Keratinocyte (primary cell): ENCODE measurements around the gene KRT40. TPM values are rescaled to one million over a fixed set of nuclear protein-coding genes. Genes with fewer than 3 reads are reported as not detected.

Experiments
- DNase-seq: peaks from one replicate; pipeline ENCODE4 v3.0.0-alpha.2; 2011; ENCODE audit warnings: low read depth, missing footprints, low spot score
- FAIRE-seq: peaks from 2 replicates; lab custom pipeline; 2011; peaks lifted over from hg19 to GRCh38; lab: Jason Lieb, UNC
- H2AFZ ChIP-seq: 2 replicates; pipeline ENCODE4 v1.6.0; 2012; ENCODE audit warnings: low read length, control low read depth, inconsistent platforms; ENCODE audit not compliant: control insufficient read depth
- H3K27ac ChIP-seq: 2 replicates; pipeline ENCODE4 v1.5.1; 2011; ENCODE audit warnings: low read length; ENCODE audit not compliant: control insufficient read depth, insufficient read depth
- H3K27me3 ChIP-seq: 3 replicates; pipeline ENCODE4 v1.6.0; 2011; ENCODE audit warnings: low read length; ENCODE audit not compliant: control insufficient read depth, insufficient read depth; ENCODE audit errors: extremely low read depth
- H3K36me3 ChIP-seq, 2 experiments: 2 replicates in 1 of 2; 3 replicates in 1 of 2; pipeline ENCODE4 v1.5.1; 2011; ENCODE audit warnings: low read length in 2 of 2, mild to moderate bottlenecking in 1 of 2; ENCODE audit not compliant: control insufficient read depth in 2 of 2, insufficient read depth in 2 of 2; ENCODE audit errors: extremely low read depth in 1 of 2
- H3K4me1 ChIP-seq: 3 replicates; pipeline ENCODE4 v1.5.1; 2011; ENCODE audit warnings: low read length; ENCODE audit not compliant: control insufficient read depth, insufficient read depth; ENCODE audit errors: extremely low read depth
- H3K4me2 ChIP-seq: 3 replicates; pipeline ENCODE4 v1.6.0; 2011; ENCODE audit warnings: low read depth, low read length; ENCODE audit not compliant: control insufficient read depth, insufficient read depth; ENCODE audit errors: extremely low read depth
- H3K4me3 ChIP-seq, 3 experiments: fragments of 200-600 bp in 1 of 3; sonication (generic) in 1 of 3; 2 replicates in 2 of 3; 3 replicates in 1 of 3; pipeline ENCODE4 v1.5.1; 2011 to 2016; ENCODE audit warnings: low read length in 3 of 3, mild to moderate bottlenecking in 3 of 3, control low read depth in 2 of 3, inconsistent platforms in 1 of 3, low read depth in 1 of 3, mixed read lengths in 1 of 3, mixed run types in 1 of 3, moderate library complexity in 1 of 3; ENCODE audit not compliant: control insufficient read depth in 2 of 3, insufficient read depth in 2 of 3; ENCODE audit errors: extremely low read depth in 1 of 3
- H3K79me2 ChIP-seq: 2 replicates; pipeline ENCODE4 v1.6.0; 2012; ENCODE audit warnings: low read length; ENCODE audit not compliant: control insufficient read depth, insufficient read depth
- H3K9ac ChIP-seq: 3 replicates; pipeline ENCODE4 v1.6.0; 2011; ENCODE audit warnings: low read length; ENCODE audit not compliant: control insufficient read depth, insufficient read depth; ENCODE audit errors: extremely low read depth
- H3K9me1 ChIP-seq: 3 replicates; pipeline ENCODE4 v1.6.0; 2011; ENCODE audit warnings: low read length; ENCODE audit not compliant: control insufficient read depth, insufficient read depth; ENCODE audit errors: extremely low read depth
- H3K9me3 ChIP-seq: 2 replicates; pipeline ENCODE4 v1.5.1; 2012; ENCODE audit warnings: low read depth, low read length; ENCODE audit not compliant: control insufficient read depth
- H4K20me1 ChIP-seq: 3 replicates; pipeline ENCODE4 v1.6.0; 2011; ENCODE audit warnings: low read length; ENCODE audit not compliant: control insufficient read depth, insufficient read depth; ENCODE audit errors: extremely low read depth
- EZH2 ChIP-seq: IDR thresholded peaks from one replicate; pipeline ENCODE4 v1.6.1; 2012; ENCODE audit warnings: inconsistent platforms, mild to moderate bottlenecking, low read length, moderate library complexity
- dilution Hi-C: fragments of 300-500 bp; cut with MboI; formaldehyde crosslinking; loops from one replicate; pipeline ENCODE4 v1.7.0; 2020; ENCODE audit warnings: low sequenced_read_pairs; ENCODE audit not compliant: extremely low pct_ligation_motif_present
- polyA minus RNA-seq, 3 experiments: library from RNA; depleted of rRNA, polyadenylated mRNA; stranded (reverse); fragments of >200 nt; gene quantifications; 1 replicate in 1 of 3; 2 replicates in 1 of 3; 3 replicates in 1 of 3; pipeline ENCODE4 v1.2.3, GENCODE V29; 2011
- polyA plus RNA-seq, 5 experiments: library from polyadenylated mRNA; depleted of rRNA in 3 of 5; stranded (reverse) in 3 of 5; stranded (forward) in 1 of 5; unstranded in 1 of 5; fragments of >200 nt; gene quantifications; 1 replicate in 1 of 5; 2 replicates in 3 of 5; 3 replicates in 1 of 5; pipeline versions ENCODE4 v1.2.1 to v1.2.3, GENCODE V29; 2011 to 2012; ENCODE audit warnings: missing spikeins in 2 of 5, low read depth in 1 of 5, low replicate concordance in 1 of 5
- TF ChIP-seq, protein P1 (sequence below), 3 experiments: IDR thresholded peaks in 1 of 3; conservative IDR thresholded peaks in 1 of 3; optimal IDR thresholded peaks in 1 of 3; 2 replicates in 2 of 3; 3 replicates in 1 of 3; pipeline versions ENCODE3 to v1.5.1; 2011; ENCODE audit warnings: low read length in 3 of 3, mild to moderate bottlenecking in 3 of 3, moderate library complexity in 2 of 3, control low read depth in 1 of 3, inconsistent platforms in 1 of 3; ENCODE audit not compliant: insufficient read depth in 2 of 3; ENCODE audit errors: extremely low read depth in 1 of 3

KRT40 gene
- polyA plus RNA-seq (0.03 TPM in 2 of 3 replicates, not detected in the other), polyA minus RNA-seq (not detected in 3 replicates)
- polyA plus RNA-seq (2011; ENCODE audit: low read depth): not detected
- polyA plus RNA-seq (2011; cell fraction: cytosol; rRNA removed): 0.03 TPM in 1 of 2 replicates, not detected in the other
- 0.06 TPM in 1 of 2 replicates, not detected in the other for polyA plus RNA-seq (2011; cell fraction: nucleus; rRNA removed)
- not detected in 2 replicates for polyA plus RNA-seq (2012; ENCODE audit: low replicate concordance)
- not detected for polyA minus RNA-seq (2011; cell fraction: cytosol; rRNA and poly(A)+ RNA removed)
- not detected in 2 replicates for polyA minus RNA-seq (2011; cell fraction: nucleus; rRNA and poly(A)+ RNA removed)

DNA sequence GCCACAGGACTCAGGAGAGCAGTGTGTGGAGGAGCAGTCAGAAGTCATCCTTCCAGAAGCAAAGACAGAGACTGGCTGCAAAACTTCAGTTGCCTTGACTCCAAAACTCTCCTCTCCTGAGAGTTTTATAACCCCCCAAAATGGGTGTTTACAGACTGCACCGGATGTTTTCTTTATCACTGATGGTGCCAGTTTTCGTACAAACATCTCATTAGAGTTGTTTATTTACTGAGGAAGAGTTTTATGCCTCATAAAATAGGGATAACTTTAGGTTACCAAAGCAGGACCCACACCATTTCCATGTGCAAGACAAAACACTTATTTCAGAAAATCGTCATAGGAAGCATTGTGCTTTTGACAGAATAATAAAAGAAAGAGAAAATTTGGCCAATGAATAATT is at the start of gene KRT40:
Gene KRT40, minus strand, starts transcription at position 101 of the 400 bp plus-strand sequence. Its CDS starts 53 bp downstream, at position 48.
- H3K4me3 ChIP-seq: no peak within 1 kb of the TSS
- H3K4me2 ChIP-seq: no peak within 1 kb of the TSS
- no peak within 1 kb of the TSS for H3K27ac ChIP-seq
- FAIRE-seq: no peak
- DNase-seq: no peak
- H3K27me3 ChIP-seq: no peaks in the 10 kb centered on the region
- peaks cover 3% of the 10 kb centered on the region for H3K4me1 ChIP-seq
- H3K36me3 ChIP-seq: no peaks in the 10 kb centered on the region
- dilution Hi-C loops: no loop called here
- H3K9me1 ChIP-seq: no peaks in the 10 kb centered on the region
- no peaks in the 10 kb centered on the region for H4K20me1 ChIP-seq
- no peaks in the 10 kb centered on the region for H3K79me2 ChIP-seq
- no peak within 1 kb of the TSS for H2AFZ ChIP-seq
- no peak within 1 kb of the TSS for H3K9ac ChIP-seq
- TF ChIP-seq, protein P1, sequence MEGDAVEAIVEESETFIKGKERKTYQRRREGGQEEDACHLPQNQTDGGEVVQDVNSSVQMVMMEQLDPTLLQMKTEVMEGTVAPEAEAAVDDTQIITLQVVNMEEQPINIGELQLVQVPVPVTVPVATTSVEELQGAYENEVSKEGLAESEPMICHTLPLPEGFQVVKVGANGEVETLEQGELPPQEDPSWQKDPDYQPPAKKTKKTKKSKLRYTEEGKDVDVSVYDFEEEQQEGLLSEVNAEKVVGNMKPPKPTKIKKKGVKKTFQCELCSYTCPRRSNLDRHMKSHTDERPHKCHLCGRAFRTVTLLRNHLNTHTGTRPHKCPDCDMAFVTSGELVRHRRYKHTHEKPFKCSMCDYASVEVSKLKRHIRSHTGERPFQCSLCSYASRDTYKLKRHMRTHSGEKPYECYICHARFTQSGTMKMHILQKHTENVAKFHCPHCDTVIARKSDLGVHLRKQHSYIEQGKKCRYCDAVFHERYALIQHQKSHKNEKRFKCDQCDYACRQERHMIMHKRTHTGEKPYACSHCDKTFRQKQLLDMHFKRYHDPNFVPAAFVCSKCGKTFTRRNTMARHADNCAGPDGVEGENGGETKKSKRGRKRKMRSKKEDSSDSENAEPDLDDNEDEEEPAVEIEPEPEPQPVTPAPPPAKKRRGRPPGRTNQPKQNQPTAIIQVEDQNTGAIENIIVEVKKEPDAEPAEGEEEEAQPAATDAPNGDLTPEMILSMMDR (optimal IDR thresholded peaks at IDR 0.05 in 1 of 3, IDR thresholded peaks at IDR 0.05 in 1 of 3, conservative IDR thresholded peaks at IDR 0.05 in 1 of 3; ENCODE audit: extremely low read depth in 1 of 3, insufficient read depth in 2 of 3, low read length in 3 of 3): no peak
- TF ChIP-seq EZH2: no peak
- no peaks in the 10 kb centered on the region for H3K9me3 ChIP-seq

DNA sequence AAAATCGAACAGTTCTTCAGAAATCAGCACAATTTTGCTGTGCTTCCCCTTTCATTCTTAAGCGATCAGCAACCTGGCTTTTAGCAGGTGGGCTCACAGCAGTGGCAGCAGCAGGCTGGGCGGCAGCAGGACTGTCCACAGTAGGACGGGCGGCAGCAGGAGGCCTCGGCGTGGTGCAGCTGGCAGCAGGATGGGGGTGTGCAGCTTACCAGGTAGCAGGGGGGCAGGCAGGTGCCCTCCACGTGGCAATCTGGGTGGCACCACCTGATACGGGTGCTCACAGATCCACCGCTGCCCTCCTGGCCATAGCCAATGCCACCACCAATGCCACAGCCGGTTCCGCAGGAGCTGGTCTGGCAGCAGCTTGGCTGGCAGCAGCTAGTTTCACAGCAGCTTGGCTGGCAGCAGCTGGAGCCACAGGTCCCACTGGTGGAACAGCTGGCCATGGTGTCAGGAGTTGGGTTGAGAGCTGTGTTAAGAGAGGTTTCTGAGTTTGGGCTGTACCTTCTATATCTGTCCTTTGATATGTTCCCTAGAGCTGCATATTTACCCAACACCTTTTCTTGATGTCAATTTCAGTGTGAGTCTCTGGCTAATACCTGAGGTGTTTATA is 45.6 kb upstream of the KRT40 start, which contains the start of gene KRTAP1-4:
Gene KRTAP1-4, minus strand, starts transcription at position 563 of the 613 bp plus-strand sequence. Its CDS starts 117 bp downstream, at position 446.
- Histone ChIP-seq H3K79me2 (no peaks in the 10 kb centered on the region), H3K4me1 (peaks cover 7% of the 10 kb centered on the region), H3K4me3 (no peak within 1 kb of the TSS), H3K9ac (no peak within 1 kb of the TSS), H2AFZ (no peak within 1 kb of the TSS), H3K4me2 (no peak within 1 kb of the TSS), H3K27ac (no peak within 1 kb of the TSS), H3K9me1 (no peaks in the 10 kb centered on the region), H4K20me1 (no peaks in the 10 kb centered on the region), H3K27me3 (no peaks in the 10 kb centered on the region), H3K36me3 (no peaks in the 10 kb centered on the region), H3K9me3 (no peaks in the 10 kb centered on the region)
- FAIRE-seq: no peak
- no peak for TF ChIP-seq EZH2
- TF ChIP-seq, protein P1 (optimal IDR thresholded peaks at IDR 0.05 in 1 of 3, IDR thresholded peaks at IDR 0.05 in 1 of 3, conservative IDR thresholded peaks at IDR 0.05 in 1 of 3; ENCODE audit: extremely low read depth in 1 of 3, insufficient read depth in 2 of 3, low read length in 3 of 3): no peak
- no peak for DNase-seq
- dilution Hi-C loops: no loop called here
